Measurements from ENCODE around the gene RAB7A.

The RAB7A gene

GRCh38 chr3:128859630-128860029, 133.6 kb downstream of the RAB7A start:
- DNase-seq = no peak

- DNase-seq = no peak
Measured at GRCh38 chr3:128861491-128861890, 135.5 kb downstream of the RAB7A start.

- DNase-seq = no peak
Measured at GRCh38 chr3:128863560-128863959, 137.6 kb downstream of the RAB7A start.

Data from bone marrow (tissue), 2 donors.